Measurements from ENCODE around the gene ARMC9. TPM values are rescaled to one million over a fixed set of nuclear protein-coding genes. Genes with fewer than 3 reads are reported as not detected.
"Not testable (repeated sequence)": the region's sequence is repeated elsewhere in the genome, so short reads cannot be mapped to it uniquely, and the experiment has no call there.

Gene ARMC9
- total RNA-seq, 3 donors from 2014 or later = 3.3 to 6.4 (median 5.9) TPM

GRCh38 chr2:231304259-231304658 is 105.8 kb downstream of the ARMC9 start:
- not testable (repeated sequence) for DNase-seq; H3K4me3 Mint-ChIP-seq; H3K9me3 Mint-ChIP-seq; ATAC-seq; H3K36me3 Mint-ChIP-seq (ENCODE audit: insufficient read depth); H3K27me3 Mint-ChIP-seq (ENCODE audit: low read depth); H3K4me1 Mint-ChIP-seq (ENCODE audit: low read depth)

- Mint-ChIP-seq H3K4me1 (ENCODE audit: low read depth) (peaks cover 4% of the 10 kb centered on the region), H3K9me3 (no peaks in the 10 kb centered on the region), H3K36me3 (ENCODE audit: insufficient read depth) (no peaks in the 10 kb centered on the region), H3K4me3 (no peak overlapping the region), H3K27me3 (ENCODE audit: low read depth) (peaks cover 10% of the 10 kb centered on the region)
- ATAC-seq = no peak
- DNase-seq = no peak
These were observed 106.8 kb downstream of the ARMC9 start for GRCh38 chr2:231305221-231305620.

GRCh38 chr2:231306791-231307393 is 108.5 kb downstream of the ARMC9 start:
- no peak for DNase-seq
- Mint-ChIP-seq H3K36me3 (ENCODE audit: insufficient read depth) (no peaks in the 10 kb centered on the region), H3K4me1 (ENCODE audit: low read depth) (no peaks in the 10 kb centered on the region), H3K4me3 (no peak overlapping the region), H3K9me3 (no peaks in the 10 kb centered on the region), H3K27me3 (ENCODE audit: low read depth) (peaks cover 10% of the 10 kb centered on the region)
- ATAC-seq = no peak

GRCh38 chr2:231308219-231308618 is 109.8 kb downstream of the ARMC9 start:
- Mint-ChIP-seq H3K4me3 (no peak overlapping the region), H3K4me1 (ENCODE audit: low read depth) (no peaks in the 10 kb centered on the region), H3K36me3 (ENCODE audit: insufficient read depth) (no peaks in the 10 kb centered on the region), H3K9me3 (no peaks in the 10 kb centered on the region), H3K27me3 (ENCODE audit: low read depth) (peaks cover 10% of the 10 kb centered on the region)
- DNase-seq = no peak
- ATAC-seq = no peak

GRCh38 chr2:231308631-231309428 is 110.4 kb downstream of the ARMC9 start:
- H3K9me3 Mint-ChIP-seq = no peaks in the 10 kb centered on the region
- no peak overlapping the region for H3K4me3 Mint-ChIP-seq
- peaks cover 7% of the 10 kb centered on the region for H3K27me3 Mint-ChIP-seq (ENCODE audit: low read depth)
- ATAC-seq = no peak
- DNase-seq = no peak
- H3K4me1 Mint-ChIP-seq (ENCODE audit: low read depth) = no peaks in the 10 kb centered on the region
- H3K36me3 Mint-ChIP-seq (ENCODE audit: insufficient read depth) = no peaks in the 10 kb centered on the region

GRCh38 chr2:231312066-231312465 is 113.6 kb downstream of the ARMC9 start:
- DNase-seq (no peak), ATAC-seq (no peak)
- Mint-ChIP-seq H3K4me1 (ENCODE audit: low read depth) (no peaks in the 10 kb centered on the region), H3K27me3 (ENCODE audit: low read depth) (peaks cover 2% of the 10 kb centered on the region), H3K36me3 (ENCODE audit: insufficient read depth) (no peaks in the 10 kb centered on the region), H3K4me3 (no peak overlapping the region), H3K9me3 (peaks cover 5% of the 10 kb centered on the region)

GRCh38 chr2:231315896-231316295 is 117.5 kb downstream of the ARMC9 start:
- DNase-seq = no peak
- peaks cover 14% of the 10 kb centered on the region for H3K9me3 Mint-ChIP-seq
- peaks cover 2% of the 10 kb centered on the region for H3K27me3 Mint-ChIP-seq (ENCODE audit: low read depth)
- no peak overlapping the region for H3K4me3 Mint-ChIP-seq
- ATAC-seq = no peak
- peaks cover 4% of the 10 kb centered on the region for H3K36me3 Mint-ChIP-seq (ENCODE audit: insufficient read depth)
- no peaks in the 10 kb centered on the region for H3K4me1 Mint-ChIP-seq (ENCODE audit: low read depth)

- Mint-ChIP-seq H3K36me3 (ENCODE audit: insufficient read depth) (peaks cover 4% of the 10 kb centered on the region), H3K27me3 (ENCODE audit: low read depth) (peaks cover 7% of the 10 kb centered on the region), H3K4me3 (no peak overlapping the region), H3K9me3 (peaks cover 14% of the 10 kb centered on the region), H3K4me1 (ENCODE audit: low read depth) (peaks cover 2% of the 10 kb centered on the region)
- no peak for DNase-seq
- ATAC-seq = no peak
These were observed 119.1 kb downstream of the ARMC9 start for GRCh38 chr2:231317579-231317978.

GRCh38 chr2:231318436-231318835 is 120.0 kb downstream of the ARMC9 start:
- H3K27me3 Mint-ChIP-seq (ENCODE audit: low read depth) = peaks cover 11% of the 10 kb centered on the region
- no peak for ATAC-seq
- peaks cover 4% of the 10 kb centered on the region for H3K36me3 Mint-ChIP-seq (ENCODE audit: insufficient read depth)
- peaks cover 14% of the 10 kb centered on the region for H3K9me3 Mint-ChIP-seq
- H3K4me1 Mint-ChIP-seq (ENCODE audit: low read depth) = peaks cover 2% of the 10 kb centered on the region
- H3K4me3 Mint-ChIP-seq = no peak overlapping the region
- DNase-seq = no peak

GRCh38 chr2:231318954-231319353 is 120.5 kb downstream of the ARMC9 start:
- Mint-ChIP-seq H3K4me3 (no peak overlapping the region), H3K36me3 (ENCODE audit: insufficient read depth) (peaks cover 4% of the 10 kb centered on the region), H3K9me3 (peaks cover 14% of the 10 kb centered on the region), H3K27me3 (ENCODE audit: low read depth) (peaks cover 12% of the 10 kb centered on the region), H3K4me1 (ENCODE audit: low read depth) (peaks cover 2% of the 10 kb centered on the region)
- DNase-seq (no peak), ATAC-seq (no peak)

- H3K9me3 Mint-ChIP-seq = peaks cover 14% of the 10 kb centered on the region
- no peak overlapping the region for H3K4me3 Mint-ChIP-seq
- peaks cover 12% of the 10 kb centered on the region for H3K27me3 Mint-ChIP-seq (ENCODE audit: low read depth)
- ATAC-seq (no peak), DNase-seq (no peak)
- peaks cover 2% of the 10 kb centered on the region for H3K4me1 Mint-ChIP-seq (ENCODE audit: low read depth)
- peaks cover 4% of the 10 kb centered on the region for H3K36me3 Mint-ChIP-seq (ENCODE audit: insufficient read depth)
These were observed 121.4 kb downstream of the ARMC9 start for GRCh38 chr2:231319867-231320266.

GRCh38 chr2:231321021-231321420 is 122.6 kb downstream of the ARMC9 start:
- Mint-ChIP-seq H3K9me3 (peaks cover 9% of the 10 kb centered on the region), H3K27me3 (ENCODE audit: low read depth) (peaks cover 12% of the 10 kb centered on the region), H3K36me3 (ENCODE audit: insufficient read depth) (peaks cover 4% of the 10 kb centered on the region), H3K4me3 (no peak overlapping the region), H3K4me1 (ENCODE audit: low read depth) (peaks cover 2% of the 10 kb centered on the region)
- ATAC-seq (no peak), DNase-seq (no peak)

GRCh38 chr2:231321556-231322334 is 123.3 kb downstream of the ARMC9 start:
- Mint-ChIP-seq H3K36me3 (ENCODE audit: insufficient read depth) (peaks cover 4% of the 10 kb centered on the region), H3K9me3 (peaks cover 8% of the 10 kb centered on the region), H3K4me1 (ENCODE audit: low read depth) (peaks cover 2% of the 10 kb centered on the region), H3K27me3 (ENCODE audit: low read depth) (peaks cover 12% of the 10 kb centered on the region), H3K4me3 (no peak overlapping the region)
- ATAC-seq (no peak), DNase-seq (no peak)

GRCh38 chr2:231323316-231323715 is 124.9 kb downstream of the ARMC9 start:
- ATAC-seq (no peak), DNase-seq (no peak)
- H3K9me3 Mint-ChIP-seq = no peaks in the 10 kb centered on the region
- H3K4me3 Mint-ChIP-seq = no peak overlapping the region
- peaks cover 2% of the 10 kb centered on the region for H3K4me1 Mint-ChIP-seq (ENCODE audit: low read depth)
- peaks cover 12% of the 10 kb centered on the region for H3K27me3 Mint-ChIP-seq (ENCODE audit: low read depth)
- H3K36me3 Mint-ChIP-seq (ENCODE audit: insufficient read depth) = no peaks in the 10 kb centered on the region
